EL (cell line): ENCODE measurements around the gene ARCN1.

Source experiments
- DNase-seq: peaks from one replicate; pipeline ENCODE4 v3.0.0-alpha.2; 2016

ARCN1 gene

DNA sequence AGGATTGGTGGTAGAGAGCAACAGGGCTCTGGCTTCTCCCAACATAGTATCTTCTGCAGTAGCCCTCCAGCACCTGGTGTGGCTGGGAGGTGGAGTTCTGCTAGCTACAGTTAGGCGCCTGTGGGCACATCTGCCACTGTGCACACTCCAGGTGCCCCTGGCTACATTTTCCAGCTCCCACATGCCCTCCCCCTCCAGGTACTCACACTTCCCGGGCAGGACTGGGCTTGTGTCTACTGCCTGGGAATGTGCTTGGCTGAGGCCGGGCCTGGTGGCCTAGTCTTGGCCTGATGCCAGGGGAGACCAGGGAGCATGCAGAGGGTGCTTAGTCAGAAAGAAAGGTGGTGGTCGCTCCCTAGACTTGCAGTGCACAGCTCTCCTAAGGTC is 51.1 kb downstream of the ARCN1 start:
- peak; percentile 60 for DNase-seq

DNA sequence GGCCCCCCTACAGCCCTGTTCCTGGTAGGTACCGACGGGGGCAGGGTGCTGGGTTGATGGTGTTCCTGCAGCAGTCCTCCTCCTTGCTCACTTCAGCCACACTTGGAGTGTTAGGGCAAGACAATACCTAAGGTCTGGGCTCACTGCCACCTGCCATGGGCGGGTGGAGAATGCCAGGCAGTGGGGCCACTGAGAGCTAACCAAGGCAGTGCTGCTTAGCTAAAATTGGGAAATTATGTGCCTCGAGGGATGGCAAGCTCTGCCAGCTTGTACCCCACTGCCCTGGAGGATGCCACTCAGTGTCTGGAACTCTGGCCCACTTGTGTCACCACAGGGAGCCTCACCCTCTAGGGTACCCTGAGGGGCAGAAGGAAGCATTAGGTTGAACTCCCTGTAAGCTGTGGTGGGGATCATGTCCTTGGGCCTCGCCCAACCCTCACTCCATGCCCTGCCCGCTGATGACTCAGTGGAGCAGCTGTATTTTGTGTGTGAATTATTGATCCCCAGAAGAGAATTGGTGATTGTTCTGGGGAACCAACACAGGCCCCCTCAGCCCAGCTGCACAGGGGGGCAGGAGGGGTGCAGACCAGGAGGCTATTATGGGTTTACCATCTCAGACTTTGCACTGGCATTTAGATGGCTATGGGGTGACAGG is 53.0 kb downstream of the ARCN1 start:
- DNase-seq: no peak

DNA sequence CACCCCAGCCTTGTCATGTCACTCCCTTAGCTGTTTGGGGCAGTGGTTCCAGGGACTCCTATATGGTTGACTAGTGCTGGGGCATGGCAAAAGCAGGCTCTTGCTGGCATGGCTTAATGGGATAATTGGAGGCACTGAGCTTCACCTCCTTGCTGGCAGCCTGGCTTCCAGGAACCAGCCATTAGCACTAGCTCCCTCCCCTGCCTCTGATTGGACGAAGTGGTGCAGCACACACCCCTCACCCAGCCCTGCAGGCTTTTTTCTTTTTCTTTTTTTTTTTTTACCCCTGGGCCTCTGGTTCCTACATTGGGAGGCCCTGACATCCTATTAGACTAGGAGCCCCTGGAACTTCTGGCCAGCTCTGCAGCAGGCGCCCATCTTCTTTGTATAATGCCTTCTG is 53.8 kb downstream of the ARCN1 start:
- DNase-seq: no peak

DNA sequence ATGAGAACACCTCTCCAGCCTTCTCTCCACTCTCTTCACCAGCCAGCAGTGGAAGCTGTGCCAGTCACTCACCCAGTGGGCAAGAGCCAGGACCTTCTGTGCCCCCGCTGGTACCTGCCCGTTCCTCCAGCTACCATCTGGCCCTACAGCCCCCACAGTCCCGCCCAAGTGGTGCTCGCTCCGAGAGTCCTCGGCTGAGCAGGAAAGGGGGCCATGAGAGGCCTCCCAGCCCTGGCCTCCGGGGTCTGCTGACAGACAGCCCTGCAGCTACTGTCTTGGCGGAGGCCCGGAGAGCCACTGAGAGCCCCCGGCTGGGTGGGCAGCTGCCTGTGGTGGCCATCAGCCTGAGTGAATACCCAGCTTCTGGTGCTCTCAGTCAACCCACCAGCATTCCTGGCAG is 55.4 kb downstream of the ARCN1 start:
- DNase-seq: no peak

DNA sequence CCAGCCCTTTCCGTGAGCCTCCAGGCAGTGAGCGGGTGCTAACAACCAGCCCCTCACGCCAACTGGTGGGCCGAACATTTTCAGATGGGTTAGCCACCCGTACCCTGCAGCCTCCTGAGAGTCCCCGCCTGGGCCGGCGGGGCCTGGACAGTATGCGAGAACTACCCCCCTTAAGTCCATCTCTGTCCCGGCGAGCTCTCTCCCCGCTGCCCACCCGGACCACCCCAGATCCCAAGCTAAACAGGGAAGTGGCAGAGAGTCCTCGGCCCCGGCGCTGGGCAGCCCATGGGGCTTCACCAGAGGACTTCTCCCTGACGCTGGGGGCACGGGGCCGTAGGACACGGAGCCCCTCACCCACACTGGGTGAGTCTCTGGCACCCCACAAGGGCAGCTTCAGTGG is 55.8 kb downstream of the ARCN1 start:
- DNase-seq: no peak

DNA sequence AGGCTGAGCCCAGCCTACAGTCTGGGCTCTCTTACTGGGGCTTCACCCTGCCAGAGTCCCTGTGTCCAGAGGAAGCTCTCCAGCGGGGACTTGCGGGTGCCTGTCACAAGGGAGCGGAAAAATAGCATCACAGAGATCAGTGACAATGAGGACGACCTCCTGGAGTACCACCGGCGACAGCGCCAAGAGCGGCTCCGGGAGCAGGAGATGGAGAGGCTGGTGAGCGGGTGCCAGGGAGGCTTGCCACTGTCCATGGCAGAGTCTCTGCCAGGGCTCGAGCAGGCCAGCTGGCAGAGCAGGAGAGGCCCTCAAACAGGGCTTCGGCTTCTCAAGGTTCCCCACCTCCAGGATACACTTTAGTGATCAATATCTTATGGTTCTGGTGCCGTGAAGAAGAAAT is 56.2 kb downstream of the ARCN1 start:
- DNase-seq: no peak

DNA sequence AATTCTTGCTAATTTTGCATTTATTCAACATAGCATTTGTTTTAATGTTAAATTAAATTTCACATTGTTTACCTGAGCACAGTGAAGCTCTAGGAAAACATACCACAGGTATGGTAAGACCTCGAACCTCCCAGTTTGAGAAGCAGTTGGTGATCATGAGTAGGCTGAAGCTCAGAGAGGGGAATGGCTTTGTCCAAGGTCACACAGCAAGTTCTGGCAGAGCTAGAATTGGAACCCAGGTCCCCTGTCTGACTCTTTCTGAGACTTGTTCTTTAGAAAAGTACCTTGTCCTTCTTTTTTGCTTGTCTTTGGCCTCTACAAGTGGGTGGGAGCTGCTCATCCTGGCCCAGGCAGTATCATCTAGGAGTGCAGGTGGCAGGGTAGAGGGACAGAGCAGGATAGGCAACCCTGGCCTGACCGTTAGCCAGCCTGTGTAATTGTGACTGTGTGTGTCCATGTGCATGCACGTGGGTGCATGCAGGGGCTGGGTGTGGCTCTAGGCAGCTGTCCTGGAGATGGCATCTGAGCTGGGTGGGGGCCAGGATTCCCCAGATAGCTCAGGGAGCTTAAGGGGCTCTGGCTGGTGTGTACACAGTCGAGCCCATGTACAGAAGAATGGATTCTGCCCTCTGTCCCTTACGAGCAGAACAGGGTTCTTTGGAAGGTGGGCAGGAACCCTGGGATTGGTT is 56.8 kb downstream of the ARCN1 start:
- no peak for DNase-seq

DNA sequence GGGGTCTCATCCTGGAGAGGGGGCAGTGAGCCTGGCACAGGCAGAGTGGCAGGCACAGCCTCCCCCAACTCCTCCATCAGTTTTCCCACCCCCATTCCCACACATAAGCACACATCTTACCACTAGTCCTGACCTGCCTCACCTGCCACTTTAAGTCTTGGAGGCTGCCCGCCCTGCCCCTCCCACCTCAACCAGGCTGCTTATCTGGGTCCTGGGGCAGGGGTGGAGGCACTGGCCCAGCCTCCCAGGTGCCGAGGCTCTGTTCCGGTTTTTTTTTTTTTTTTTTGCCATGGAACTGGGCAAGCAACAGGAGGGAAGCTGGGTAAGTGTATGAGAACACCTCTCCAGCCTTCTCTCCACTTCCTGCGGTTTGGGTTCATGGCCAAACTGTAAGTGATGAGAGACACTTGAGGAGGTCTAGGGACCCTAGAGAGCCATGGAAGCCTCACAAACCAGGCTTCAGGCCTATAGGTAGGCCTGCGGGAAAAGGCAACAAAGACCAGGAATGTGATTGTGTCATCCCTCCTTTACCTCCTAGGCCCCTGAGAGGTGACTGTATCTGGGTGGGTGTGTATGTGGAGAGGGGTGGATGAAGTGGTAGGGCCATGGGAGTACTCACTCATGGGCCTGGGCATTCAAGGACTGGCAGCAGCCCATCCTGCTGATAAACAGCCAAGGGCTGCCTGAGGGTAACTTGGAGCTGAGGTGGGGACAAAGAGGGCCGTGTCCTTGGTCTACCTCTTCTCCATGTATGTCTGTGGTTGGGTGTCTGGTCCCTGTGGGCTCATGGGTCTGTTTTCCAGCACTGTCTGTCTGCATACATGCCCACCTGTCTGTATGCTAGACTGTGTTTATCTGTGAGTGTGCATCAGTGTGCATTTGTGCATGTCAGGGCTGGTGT is 57.8 kb downstream of the ARCN1 start:
- DNase-seq: no peak

DNA sequence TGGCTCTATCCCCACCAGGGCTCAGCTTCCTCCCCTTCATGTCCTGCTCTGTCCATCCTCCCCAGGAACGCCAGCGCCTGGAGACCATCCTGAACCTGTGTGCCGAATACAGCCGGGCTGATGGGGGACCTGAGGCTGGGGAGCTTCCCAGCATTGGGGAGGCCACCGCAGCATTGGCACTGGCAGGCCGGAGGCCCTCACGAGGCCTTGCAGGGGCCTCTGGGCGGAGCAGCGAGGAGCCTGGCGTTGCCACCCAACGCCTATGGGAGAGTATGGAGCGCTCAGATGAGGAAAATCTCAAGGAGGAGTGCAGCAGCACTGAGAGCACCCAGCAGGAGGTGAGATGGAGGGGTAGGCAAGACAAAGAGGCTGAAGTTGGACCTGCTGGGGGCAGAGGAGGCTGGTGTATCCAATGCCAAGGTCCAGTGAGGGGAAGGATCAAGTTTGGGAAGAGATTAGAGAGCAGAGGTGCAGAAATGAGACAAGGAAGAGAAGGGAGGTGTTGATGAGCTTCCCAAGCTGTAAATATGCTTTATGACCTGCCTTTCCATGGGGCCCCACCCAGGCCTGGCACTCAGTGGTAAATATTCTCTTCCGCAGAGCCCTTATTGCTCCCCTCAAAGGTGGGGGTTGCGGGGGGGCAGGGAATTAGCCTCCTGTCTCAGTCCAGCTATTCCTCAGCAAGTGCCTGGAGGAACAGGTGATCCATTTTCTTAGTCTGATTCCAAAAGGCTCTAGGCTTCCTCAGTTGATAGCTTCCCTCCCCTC is 59.1 kb downstream of the ARCN1 start:
- DNase-seq: no peak

DNA sequence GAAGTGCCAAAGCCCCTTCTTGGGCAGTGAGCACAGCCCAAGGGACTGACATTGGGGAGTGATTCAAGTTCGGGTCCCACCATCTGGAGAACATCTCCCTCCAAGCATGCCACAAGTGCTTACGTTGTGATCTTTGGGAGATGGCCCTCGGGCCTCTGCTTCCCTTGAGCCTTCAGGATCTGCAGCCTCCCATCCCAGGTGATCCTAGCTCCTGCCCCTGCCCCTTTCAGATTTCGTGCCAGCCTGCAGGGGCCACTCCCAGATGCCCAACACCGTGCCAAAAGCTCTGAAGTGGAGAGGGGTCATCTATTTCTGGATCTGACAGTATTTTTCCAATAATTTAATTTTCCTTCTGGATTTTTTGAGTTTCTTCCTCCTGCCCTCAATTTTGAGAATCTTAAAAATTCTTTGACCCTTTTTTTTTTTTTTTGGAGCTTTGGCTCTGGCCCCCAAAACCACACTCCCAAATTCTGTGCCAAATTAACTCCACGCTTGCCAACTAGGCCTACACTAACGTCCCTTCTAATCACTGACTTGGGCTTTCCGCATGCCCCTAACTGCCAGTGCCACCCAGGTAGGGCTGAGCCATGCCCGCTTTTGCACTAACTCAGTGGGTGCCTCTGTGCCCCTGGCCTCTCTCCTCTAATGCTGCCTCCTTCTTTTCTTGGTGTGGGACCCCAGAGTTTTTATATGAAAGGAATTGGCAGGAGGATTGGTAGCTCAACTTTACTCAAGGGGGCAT is 60.5 kb downstream of the ARCN1 start:
- DNase-seq: no peak

DNA sequence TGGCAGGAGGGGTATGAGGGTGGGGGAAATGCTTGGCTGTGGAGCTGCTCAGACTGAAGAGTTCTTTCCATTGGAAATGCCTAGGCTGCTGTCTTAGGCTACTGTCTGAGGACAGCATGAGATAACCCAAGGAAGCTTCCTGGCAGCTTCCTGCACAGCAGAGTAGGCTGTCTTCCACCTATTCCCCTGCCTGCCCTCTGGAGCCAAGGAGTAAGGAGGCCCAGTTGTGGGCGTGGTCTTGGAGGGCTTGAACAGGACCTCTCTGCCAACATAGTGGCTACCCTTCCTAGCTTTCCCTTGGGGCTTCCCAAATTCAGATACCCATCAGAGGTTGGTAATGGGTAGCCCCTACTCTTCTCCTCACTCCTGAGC is 61.1 kb downstream of the ARCN1 start:
- DNase-seq: no peak

DNA sequence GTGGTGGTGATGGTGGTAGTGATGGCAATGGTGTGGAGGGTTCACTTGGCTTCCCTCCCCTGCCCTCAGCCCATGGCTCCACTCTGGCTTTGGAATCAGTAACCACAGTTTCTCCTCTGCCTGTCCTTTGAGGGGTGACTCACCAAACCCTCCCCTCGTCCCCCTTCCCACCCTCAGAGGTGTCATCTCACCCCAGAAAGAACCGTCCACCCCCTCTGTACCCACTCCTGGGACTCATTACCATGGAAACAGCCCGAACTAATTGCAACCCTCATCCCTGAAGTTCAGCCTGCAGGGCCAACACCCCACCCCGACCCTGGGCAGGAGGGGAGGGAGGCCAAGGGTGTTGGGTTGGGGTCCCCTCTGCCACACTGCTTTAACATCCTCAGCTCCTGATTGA is 61.8 kb downstream of the ARCN1 start:
- DNase-seq: no peak

DNA sequence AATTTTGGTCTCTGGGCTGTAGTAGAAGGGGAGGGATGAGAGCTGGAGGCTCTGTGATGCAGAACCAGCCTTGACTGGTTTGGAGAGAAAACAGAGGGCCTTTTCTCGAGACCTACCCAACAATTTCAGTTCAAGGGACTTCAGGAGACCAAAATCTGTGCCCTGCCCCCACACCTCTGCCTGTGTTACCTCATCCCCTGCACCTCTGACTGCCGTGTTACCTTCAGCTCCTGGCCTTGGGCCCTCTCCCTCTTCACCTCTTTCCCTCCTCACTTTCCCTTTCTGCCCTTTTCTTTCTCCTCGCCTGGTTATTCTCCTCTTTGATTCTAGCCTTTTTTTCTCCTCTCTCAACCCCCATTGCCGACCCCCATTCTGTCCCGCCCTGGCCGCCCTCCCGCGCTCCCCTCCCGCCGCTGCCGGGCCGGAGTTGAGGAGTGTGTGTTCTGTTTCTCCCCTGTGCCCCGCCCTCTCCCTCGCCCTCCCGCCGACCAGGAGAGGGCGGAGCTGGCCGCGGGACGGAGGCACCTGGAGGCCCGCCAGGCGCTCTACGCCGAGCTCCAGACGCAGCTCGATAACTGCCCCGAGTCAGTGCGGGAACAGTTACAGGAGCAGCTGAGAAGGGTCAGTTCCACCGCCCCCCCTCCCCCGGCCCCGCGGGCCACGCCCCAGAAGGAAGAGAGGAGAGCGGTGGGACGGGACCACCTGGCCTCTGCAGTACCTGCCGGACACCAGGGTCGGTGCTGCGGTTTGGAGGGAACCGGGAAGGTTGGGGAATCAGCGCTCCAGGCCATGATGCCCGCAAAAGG is 62.4 kb downstream of the ARCN1 start:
- DNase-seq: no peak

DNA sequence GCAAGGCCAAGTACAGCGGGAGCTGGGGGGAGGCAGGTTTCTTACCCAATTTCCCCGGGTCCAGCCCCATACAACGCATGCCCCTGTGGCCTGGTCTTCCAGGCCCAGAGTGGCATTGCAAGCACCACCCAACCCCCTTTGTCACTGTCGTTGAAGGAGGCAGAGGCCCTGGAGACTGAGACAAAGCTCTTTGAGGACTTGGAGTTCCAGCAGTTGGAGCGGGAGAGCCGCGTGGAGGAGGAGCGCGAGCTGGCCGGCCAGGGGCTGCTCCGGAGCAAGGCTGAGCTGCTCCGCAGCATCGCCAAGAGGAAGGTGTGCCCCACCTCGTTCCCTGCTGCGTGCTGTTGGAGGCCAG is 63.0 kb downstream of the ARCN1 start:
- DNase-seq: no peak

DNA sequence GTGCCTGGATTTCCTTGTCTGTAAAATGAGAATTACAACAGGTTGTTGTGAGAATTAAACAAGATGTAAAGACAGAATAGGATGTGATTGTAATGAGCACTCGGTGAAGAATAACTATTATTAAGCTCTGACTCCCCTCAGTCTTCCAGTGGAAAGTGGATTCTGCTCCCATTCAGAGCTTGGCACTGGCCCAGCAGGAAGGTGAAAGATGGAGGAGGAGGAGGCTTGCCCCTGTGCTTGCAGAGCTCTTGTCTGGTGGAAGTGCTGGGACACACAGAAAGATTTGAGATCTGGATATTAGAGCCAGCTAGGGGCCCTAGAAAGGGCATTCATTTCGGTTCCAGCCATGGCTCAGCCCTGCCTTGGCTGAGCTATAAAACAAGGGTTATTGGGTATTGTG is 63.4 kb downstream of the ARCN1 start:
- DNase-seq: no peak

DNA sequence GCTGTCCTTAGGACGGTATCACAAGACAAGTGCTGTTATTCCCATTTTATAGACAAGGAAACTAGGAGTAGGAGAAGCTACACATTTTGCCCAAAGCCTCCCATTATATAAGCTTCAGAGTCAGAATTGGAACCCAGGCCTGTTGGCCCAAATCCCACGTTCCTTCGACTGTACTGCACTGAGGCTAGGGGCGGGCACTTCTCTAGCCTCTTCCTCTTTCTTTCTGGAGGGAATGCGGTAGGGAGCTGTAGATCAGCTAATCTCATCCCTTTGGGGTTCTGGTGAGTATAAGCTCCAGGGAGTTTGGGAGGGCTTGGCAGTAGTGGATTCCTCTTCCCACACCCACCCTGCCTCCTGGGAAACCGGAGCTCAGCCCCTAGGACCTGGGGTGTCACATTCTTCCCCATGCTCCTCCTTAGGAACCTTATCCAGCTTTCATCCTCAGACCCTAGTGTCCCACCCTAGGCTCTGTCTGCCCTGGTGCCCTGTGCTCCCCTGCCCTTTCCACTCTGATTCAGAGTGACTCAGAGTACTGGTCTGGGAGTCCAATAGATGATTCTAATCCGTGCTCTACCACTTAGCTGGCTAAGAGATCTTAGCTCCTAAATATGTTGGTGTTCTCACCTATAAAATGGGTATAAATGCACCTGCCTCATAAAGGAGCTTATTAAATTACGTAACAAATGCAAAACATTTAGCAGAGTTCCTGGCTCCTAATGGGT is 64.5 kb downstream of the ARCN1 start:
- no peak for DNase-seq

DNA sequence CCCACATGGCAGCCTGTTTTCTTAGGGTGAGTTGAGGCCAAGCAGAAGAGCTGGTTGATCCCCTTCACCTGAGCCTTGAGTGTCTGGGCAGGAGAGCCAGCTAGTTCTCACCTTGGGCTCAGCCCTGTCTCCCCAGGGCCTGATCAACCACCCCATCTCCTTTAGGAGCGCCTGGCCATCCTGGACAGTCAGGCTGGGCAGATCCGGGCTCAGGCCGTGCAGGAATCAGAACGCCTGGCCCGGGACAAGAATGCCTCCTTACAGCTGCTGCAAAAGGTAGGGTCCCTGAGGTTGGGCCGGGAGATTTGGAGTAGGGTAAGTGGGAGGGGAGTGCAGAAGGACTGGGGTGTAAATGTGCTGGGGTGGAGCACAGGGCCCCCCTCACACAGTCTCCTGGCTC is 66.5 kb downstream of the ARCN1 start:
- DNase-seq: no peak

DNA sequence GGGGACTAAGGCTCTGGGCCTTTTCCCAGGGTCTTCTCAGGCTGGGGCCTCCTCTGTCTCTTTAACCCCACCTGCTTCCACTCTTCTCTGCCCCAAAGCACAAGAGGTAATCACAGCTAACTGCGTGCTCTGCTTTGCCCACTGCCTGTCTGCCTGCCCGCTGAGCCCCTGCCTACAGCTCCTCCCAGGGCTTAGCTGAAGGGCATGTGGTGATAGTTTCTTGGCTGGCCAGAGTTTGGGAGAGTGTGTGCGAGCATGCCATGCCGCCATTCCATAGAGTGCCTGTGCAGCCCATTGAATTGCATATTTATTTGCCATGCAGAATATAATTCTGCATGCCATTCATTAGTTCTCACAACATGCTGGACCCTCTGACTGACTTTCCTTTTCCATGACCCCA is 67.7 kb downstream of the ARCN1 start:
- no peak for DNase-seq

DNA sequence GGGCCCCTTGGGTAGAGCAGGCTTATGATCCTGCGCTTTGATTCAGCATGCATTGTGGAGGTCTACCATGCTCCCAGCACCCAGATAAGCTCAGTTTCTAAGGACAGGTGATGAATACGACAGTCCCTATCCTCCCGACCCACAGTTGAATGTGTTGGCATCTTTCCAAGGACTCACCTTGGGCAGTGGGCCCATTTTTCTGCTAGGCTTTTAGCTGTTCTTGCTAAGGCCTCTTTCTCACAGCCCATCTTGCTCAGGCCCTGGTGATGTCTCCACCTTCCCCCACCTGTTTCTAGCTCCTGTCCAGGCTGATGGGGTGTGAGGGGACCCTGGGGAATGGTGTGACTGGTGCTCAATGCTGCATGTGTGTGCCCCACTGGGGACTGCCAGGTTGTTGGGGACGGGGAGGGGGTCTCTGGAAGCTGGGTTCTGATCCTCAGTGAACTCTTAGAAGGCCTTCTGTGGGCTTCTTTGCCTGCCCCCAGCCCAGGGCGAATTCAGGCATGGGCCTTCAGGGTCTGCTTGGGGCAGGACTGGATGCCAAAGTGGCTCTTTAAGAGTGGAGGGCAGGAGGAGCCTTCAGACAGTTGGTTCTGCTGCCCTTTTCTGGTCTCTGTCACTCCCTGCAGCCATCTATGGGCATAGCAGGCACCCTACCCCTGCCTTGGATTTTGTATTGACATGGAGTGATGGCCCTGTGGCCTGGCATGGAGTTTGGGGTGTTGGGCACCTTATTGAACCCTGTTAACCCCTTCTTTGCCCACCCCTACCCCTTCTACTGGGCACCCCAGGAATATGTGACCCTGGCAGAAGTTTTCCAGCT is 68.3 kb downstream of the ARCN1 start:
- no peak for DNase-seq

DNA sequence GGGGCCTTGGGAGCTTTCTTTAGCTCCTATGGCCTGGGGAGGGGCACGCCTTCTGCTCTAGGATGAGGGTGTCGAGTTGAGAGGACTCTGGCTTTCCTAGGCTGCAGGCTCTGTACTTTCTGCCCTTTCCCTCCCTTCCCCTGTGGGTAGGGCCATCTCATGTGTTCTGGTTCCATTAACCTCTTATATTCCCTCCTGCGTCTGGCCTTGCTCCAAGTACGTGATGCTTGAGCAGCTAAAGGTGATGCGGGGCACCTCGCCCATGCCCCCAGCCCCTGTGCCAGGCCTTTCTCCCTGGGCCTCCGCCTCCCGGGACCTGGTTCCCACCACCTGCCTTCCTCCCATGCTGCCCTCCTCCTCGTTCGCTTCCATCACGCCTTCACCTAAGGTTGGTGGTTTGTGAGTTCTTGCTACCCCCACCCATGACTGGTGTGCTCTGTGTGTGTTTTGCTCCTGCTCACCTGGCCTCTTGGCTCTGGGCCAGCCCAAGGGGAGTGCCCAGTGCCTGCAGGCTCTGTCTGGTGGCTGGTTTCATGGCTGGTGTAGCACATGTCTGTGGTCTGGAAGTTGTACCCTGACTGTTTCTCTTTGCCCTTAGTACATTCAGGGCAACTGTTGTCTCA is 69.3 kb downstream of the ARCN1 start:
- DNase-seq: no peak
